Spinal cord (tissue), 10 donors: ENCODE results near the gene LCN10. TPM values are rescaled to one million over a fixed set of nuclear protein-coding genes. Genes with fewer than 3 reads are reported as not detected.

ENCODE experiments used
- DNase-seq, 6 donors: peaks; one replicate each; pipeline versions ENCODE4 v3.0.0 to v3.0.0-alpha.2; 2013 to 2015; ENCODE audit warnings: low spot score in 6 of 6, low read depth in 4 of 6
- H3K27ac ChIP-seq: one replicate; pipeline ENCODE4 v1.5.1; 2013; ENCODE audit warnings: low read depth, low read length, control low read depth
- H3K27me3 ChIP-seq: one replicate; pipeline ENCODE4 v1.6.1; 2013; ENCODE audit warnings: low read length; ENCODE audit not compliant: control insufficient read depth, insufficient read depth
- H3K36me3 ChIP-seq: one replicate; pipeline ENCODE4 v1.6.1; 2013; ENCODE audit warnings: low read length; ENCODE audit not compliant: control insufficient read depth, insufficient read depth
- H3K4me1 ChIP-seq: one replicate; pipeline ENCODE4 v1.6.1; 2013; ENCODE audit warnings: low read length; ENCODE audit not compliant: control insufficient read depth, insufficient read depth
- H3K4me3 ChIP-seq: one replicate; pipeline ENCODE4 v1.5.1; 2013; ENCODE audit warnings: low read depth, low read length, control low read depth
- H3K9me3 ChIP-seq: one replicate; pipeline ENCODE4 v1.6.1; 2013; ENCODE audit warnings: low read length; ENCODE audit not compliant: control insufficient read depth, insufficient read depth
- WGBS: methylation state at CpG from one replicate; pipeline ENCODE4 v1.1.5; 2013; ENCODE audit warnings: missing lambda C conversion rate; ENCODE audit not compliant: insufficient coverage; 5-methylcytosine and 5-hydroxymethylcytosine counted together
- polyA plus RNA-seq, 2 donors: library from polyadenylated mRNA; unstranded; fragments of 120-200 nt; gene quantifications; one replicate each; pipeline ENCODE4 v1.2.1, GENCODE V29; 2013; ENCODE audit not compliant: insufficient read length in 2 of 2
- small RNA-seq: library from RNA; depleted of rRNA; stranded (forward); fragments of <200 nt; gene quantifications from one replicate; pipeline ENCODE3, GENCODE V24; 2014; ENCODE audit warnings: low replicate concordance
- total RNA-seq, 2 donors: library from RNA; depleted of rRNA in 1 of 2; stranded (reverse); fragments of 120-200 nt in 1 of 2; fragments of >200 nt in 1 of 2; gene quantifications; one replicate each; pipeline versions ENCODE4 v1.2.3 to v1.2.4, GENCODE V29; 2013 to 2014
- donor health status: healthy.

The LCN10 gene
- total and polyA plus RNA-seq, 4 donors, result not detected

- Histone ChIP-seq H3K4me3 (no peak overlapping the region), H3K36me3 (peaks cover 3% of the 10 kb centered on the region), H3K9me3 (no peaks in the 10 kb centered on the region), H3K27me3 (peaks cover 3% of the 10 kb centered on the region), H3K27ac (no peak overlapping the region), H3K4me1 (peaks cover 33% of the 10 kb centered on the region)
- 83% methylated on average over 41 of the region's 46 CpGs for WGBS
- DNase-seq, result no peak
Observed at GRCh38 chr9:136692185-136693134, 50.3 kb downstream of the LCN10 start.

GRCh38 chr9:136691316-136692184 is 51.2 kb downstream of the LCN10 start:
- peaks cover 7% of the 10 kb centered on the region for H3K27me3 ChIP-seq
- peaks cover 3% of the 10 kb centered on the region for H3K36me3 ChIP-seq
- H3K4me1 ChIP-seq, result peaks cover 36% of the 10 kb centered on the region
- H3K4me3 ChIP-seq, result no peak overlapping the region
- WGBS, result 72% methylated on average over 29 of the region's 29 CpGs
- H3K27ac ChIP-seq, result no peak overlapping the region
- DNase-seq, result no peak
- no peaks in the 10 kb centered on the region for H3K9me3 ChIP-seq

DNA sequence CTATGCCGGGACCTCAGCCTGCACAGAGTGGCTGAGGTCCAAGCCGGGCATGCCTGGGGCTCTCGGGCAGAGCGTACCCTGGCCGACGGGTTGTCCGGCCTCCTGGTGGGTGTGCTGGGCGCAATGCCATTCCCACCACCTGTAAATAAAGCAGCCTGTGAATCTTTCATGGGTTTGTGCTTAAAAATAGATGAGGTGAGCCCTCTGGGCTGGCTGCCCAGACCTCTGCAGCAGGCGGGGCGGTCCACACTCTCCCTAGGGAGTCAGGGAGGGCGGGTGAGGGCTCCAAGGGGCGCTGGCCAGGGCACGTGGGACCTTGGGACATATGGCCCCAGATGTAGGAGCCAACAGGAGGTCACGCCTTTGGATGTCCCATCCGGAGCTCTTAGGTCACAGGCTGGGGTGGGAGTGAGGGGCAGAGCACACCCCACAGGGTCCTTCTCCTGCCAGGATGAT is 51.9 kb downstream of the LCN10 start:
- Histone ChIP-seq H3K9me3 (no peaks in the 10 kb centered on the region), H3K4me3 (no peak overlapping the region), H3K27ac (no peak overlapping the region), H3K4me1 (peaks cover 36% of the 10 kb centered on the region), H3K36me3 (peaks cover 3% of the 10 kb centered on the region), H3K27me3 (peaks cover 14% of the 10 kb centered on the region)
- no peak for DNase-seq
- 74% methylated on average over 7 of the region's 15 CpGs for WGBS

DNA sequence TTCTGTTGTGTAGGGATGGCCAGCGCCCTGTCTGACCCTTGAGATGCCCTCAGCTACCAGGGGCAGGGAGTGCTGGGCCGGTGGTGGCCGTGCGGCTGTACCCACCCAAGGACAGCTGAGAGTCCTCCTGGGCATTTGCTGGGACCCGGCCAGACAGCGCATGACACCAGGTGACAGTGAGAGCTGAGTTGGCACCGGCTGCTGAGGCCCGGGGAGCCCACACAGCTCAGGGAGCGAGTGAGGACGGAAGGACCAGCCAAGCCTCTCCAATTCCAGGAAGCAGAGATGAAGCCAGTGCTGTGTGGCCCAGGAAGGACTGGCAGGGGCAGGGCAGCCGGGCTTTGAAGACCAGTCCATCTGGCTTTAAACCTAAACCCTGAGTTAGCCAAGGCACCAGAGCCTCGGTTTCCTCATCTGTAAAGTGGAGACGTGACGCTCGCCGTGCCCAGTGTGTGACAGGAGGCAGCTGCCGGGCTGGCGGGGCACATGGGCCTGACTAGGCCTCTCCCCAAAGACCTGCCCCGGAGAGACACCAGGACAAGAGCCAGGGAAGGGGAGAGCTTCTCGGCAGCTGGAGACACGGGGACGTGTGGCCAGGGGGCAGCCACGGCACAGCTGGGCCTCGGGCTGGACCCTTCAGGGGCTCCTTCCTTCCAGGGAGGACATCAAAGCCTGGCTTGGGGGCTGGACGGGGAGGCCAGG is 52.5 kb downstream of the LCN10 start:
- peaks cover 37% of the 10 kb centered on the region for H3K4me1 ChIP-seq
- H3K27ac ChIP-seq, result no peak overlapping the region
- 84% methylated on average over 24 of the region's 25 CpGs for WGBS
- peaks cover 20% of the 10 kb centered on the region for H3K27me3 ChIP-seq
- DNase-seq, result no peak
- no peaks in the 10 kb centered on the region for H3K9me3 ChIP-seq
- H3K36me3 ChIP-seq, result peaks cover 8% of the 10 kb centered on the region
- no peak overlapping the region for H3K4me3 ChIP-seq

GRCh38 chr9:136689108-136689460 is 53.7 kb downstream of the LCN10 start:
- Histone ChIP-seq H3K4me1 (peaks cover 30% of the 10 kb centered on the region), H3K27ac (no peak overlapping the region), H3K27me3 (peaks cover 26% of the 10 kb centered on the region), H3K36me3 (peaks cover 10% of the 10 kb centered on the region), H3K4me3 (no peak overlapping the region), H3K9me3 (no peaks in the 10 kb centered on the region)
- WGBS, result 85% methylated on average over 6 of the region's 7 CpGs
- no peak for DNase-seq

- H3K4me1 ChIP-seq, result peaks cover 28% of the 10 kb centered on the region
Observed at GRCh38 chr9:136688274-136689107, 54.2 kb downstream of the LCN10 start.

More at GRCh38 chr9:136688274-136689107, 54.2 kb downstream of the LCN10 start:
- WGBS, result 61% methylated on average over 16 of the region's 21 CpGs
- H3K36me3 ChIP-seq, result peaks cover 13% of the 10 kb centered on the region
- no peaks in the 10 kb centered on the region for H3K9me3 ChIP-seq
- no peak overlapping the region for H3K4me3 ChIP-seq
- no peak overlapping the region for H3K27ac ChIP-seq
- H3K27me3 ChIP-seq, result peaks cover 26% of the 10 kb centered on the region
- no peak for DNase-seq

Small RNA genes within 50 kb of the gene (small RNA-seq; reads per million reads assigned to genes)
- not detected for gene ATP6V1G1P3
- not detected for gene MIR6722

Other genes with a start within 250 kb of the LCN10 start
- gene NOTCH1, start 196.9 kb downstream of the LCN10 start, total RNA-seq, result 10 to 100 TPM; 28.2 to 37.8 TPM
- gene NOTCH1, start 196.9 kb downstream of the LCN10 start, polyA plus RNA-seq, result 10 to 100 TPM; 62.2 to 75.9 TPM
- 10 to 100 TPM; 21.9 to 93.5 TPM for gene EGFL7, start 80.0 kb downstream of the LCN10 start, total RNA-seq
- 10 to 100 TPM; 46.8 to 57.3 TPM for gene EGFL7, start 80.0 kb downstream of the LCN10 start, polyA plus RNA-seq
- gene AGPAT2, start 55.5 kb downstream of the LCN10 start, total RNA-seq, result 10 to 100 TPM in 1 of 2 donors, 1 to 10 TPM in 1; 8.7 to 14.3 TPM
- gene AGPAT2, start 55.5 kb downstream of the LCN10 start, polyA plus RNA-seq, result 10 to 100 TPM in 1 of 2 donors, 1 to 10 TPM in 1; 9.1 to 11.0 TPM
- 10 to 100 TPM; 24.9 to 47.8 TPM for gene DIPK1B, start 30.4 kb downstream of the LCN10 start, total RNA-seq
- gene DIPK1B, start 30.4 kb downstream of the LCN10 start, polyA plus RNA-seq, result 10 to 100 TPM; 63.5 to 65.0 TPM
- not detected for gene LCN6, start 5.6 kb upstream of the LCN10 start, total RNA-seq
- gene LCN6, start 5.6 kb upstream of the LCN10 start, polyA plus RNA-seq, result not detected
- not detected for gene LCN8, start 15.3 kb upstream of the LCN10 start, total RNA-seq
- not detected for gene LCN8, start 15.3 kb upstream of the LCN10 start, polyA plus RNA-seq
- gene LCN15, start 21.6 kb upstream of the LCN10 start, total RNA-seq, result not detected
- gene LCN15, start 21.6 kb upstream of the LCN10 start, polyA plus RNA-seq, result under 1 TPM in 1 of 2 donors, not detected in 1; 0.14 TPM
- 10 to 100 TPM; 38.9 to 76.9 TPM for gene TMEM141, start 48.4 kb upstream of the LCN10 start, total RNA-seq
- 10 to 100 TPM; 51.7 to 55.4 TPM for gene TMEM141, start 48.4 kb upstream of the LCN10 start, polyA plus RNA-seq
- 1 to 10 TPM in 1 of 2 donors, under 1 TPM in 1; 0.89 to 3.0 TPM for gene CCDC183, start 53.4 kb upstream of the LCN10 start, total RNA-seq
- 1 to 10 TPM; 3.4 to 7.2 TPM for gene CCDC183, start 53.4 kb upstream of the LCN10 start, polyA plus RNA-seq
- 10 to 100 TPM; 34.8 to 49.1 TPM for gene RABL6, start 65.0 kb upstream of the LCN10 start, total RNA-seq
- gene RABL6, start 65.0 kb upstream of the LCN10 start, polyA plus RNA-seq, result 10 to 100 TPM; 86.3 to 93.5 TPM
- 1 to 10 TPM; 1.2 to 2.2 TPM for gene AJM1, start 99.5 kb upstream of the LCN10 start, total RNA-seq
- gene AJM1, start 99.5 kb upstream of the LCN10 start, polyA plus RNA-seq, result 10 to 100 TPM; 19.3 to 20.5 TPM
- gene PHPT1, start 106.5 kb upstream of the LCN10 start, total RNA-seq, result 100 to 1,000 TPM in 1 of 2 donors, 10 to 100 TPM in 1; 81.6 to 191 TPM
- gene PHPT1, start 106.5 kb upstream of the LCN10 start, polyA plus RNA-seq, result 100 to 1,000 TPM; 183 to 200 TPM
- 1 to 10 TPM; 1.6 to 9.3 TPM for gene MAMDC4, start 109.4 kb upstream of the LCN10 start, total RNA-seq
- gene MAMDC4, start 109.4 kb upstream of the LCN10 start, polyA plus RNA-seq, result 10 to 100 TPM; 15.2 to 15.9 TPM
- gene EDF1, start 123.4 kb upstream of the LCN10 start, total RNA-seq, result 100 to 1,000 TPM; 123 to 477 TPM
- 100 to 1,000 TPM; 392 to 409 TPM for gene EDF1, start 123.4 kb upstream of the LCN10 start, polyA plus RNA-seq
- gene TRAF2, start 143.6 kb upstream of the LCN10 start, total RNA-seq, result 1 to 10 TPM; 7.4 to 7.5 TPM
- 10 to 100 TPM; 12.4 to 19.3 TPM for gene TRAF2, start 143.6 kb upstream of the LCN10 start, polyA plus RNA-seq
- 10 to 100 TPM; 52.0 to 91.5 TPM for gene FBXW5, start 201.8 kb upstream of the LCN10 start, total RNA-seq
- gene FBXW5, start 201.8 kb upstream of the LCN10 start, polyA plus RNA-seq, result 100 to 1,000 TPM; 103 to 107 TPM
- gene C8G, start 202.3 kb upstream of the LCN10 start, total RNA-seq, result 1 to 10 TPM in 1 of 2 donors, not detected in 1; 1.3 TPM
- gene C8G, start 202.3 kb upstream of the LCN10 start, polyA plus RNA-seq, result 1 to 10 TPM; 1.6 to 1.7 TPM
- gene LCN12, start 209.3 kb upstream of the LCN10 start, total RNA-seq, result 1 to 10 TPM in 1 of 2 donors, under 1 TPM in 1; 0.20 to 4.1 TPM
- 1 to 10 TPM; 6.5 to 7.4 TPM for gene LCN12, start 209.3 kb upstream of the LCN10 start, polyA plus RNA-seq
- gene PTGDS, start 234.6 kb upstream of the LCN10 start, total RNA-seq, result 1,000 to 10,000 TPM in 1 of 2 donors, 100 to 1,000 TPM in 1; 697 to 6,990 TPM
- 1,000 to 10,000 TPM in 1 of 2 donors, 100 to 1,000 TPM in 1; 304 to 3,209 TPM for gene PTGDS, start 234.6 kb upstream of the LCN10 start, polyA plus RNA-seq
- gene LCNL1, start 240.1 kb upstream of the LCN10 start, total RNA-seq, result 10 to 100 TPM in 1 of 2 donors, 1 to 10 TPM in 1; 2.3 to 54.0 TPM
- 10 to 100 TPM in 1 of 2 donors, 1 to 10 TPM in 1; 3.8 to 25.2 TPM for gene LCNL1, start 240.1 kb upstream of the LCN10 start, polyA plus RNA-seq
- 10 to 100 TPM; 15.7 to 57.5 TPM for gene PAXX, start 249.5 kb upstream of the LCN10 start, total RNA-seq
- 100 to 1,000 TPM in 1 of 2 donors, 10 to 100 TPM in 1; 87.9 to 108 TPM for gene PAXX, start 249.5 kb upstream of the LCN10 start, polyA plus RNA-seq